HepG2 (cell line): ENCODE results near the gene DAD1. TPM values are rescaled to one million over a fixed set of nuclear protein-coding genes. Genes with fewer than 3 reads are reported as not detected.

Source experiments
- ATAC-seq: fragments of 200-7000 bp; cut with Tn5 transposase; 3 replicates; pipeline ENCODE4 v1.9.1; 2020; ENCODE audit warnings: mild to moderate bottlenecking, moderate library complexity
- BruUV-seq: library from RNA; stranded (reverse); fragments of 400-500 nt; replicated peaks from 2 replicates; lab custom pipeline; 2021; lab: Mats Ljungman, UMichigan
- CTCF ChIA-PET: fragments of 300-600 bp; formaldehyde crosslinking; extraction: SDS; loops from one replicate; lab custom pipeline; 2021; ENCODE audit warnings: low total read pairs, inconsistent platforms, low intra/inter-chr PET ratio; lab: Yijun Ruan, JAX
- POLR2A ChIA-PET: fragments of 350-600 bp; sonication (Branson Sonifier 250); formaldehyde crosslinking; loops from one replicate; lab custom pipeline; 2020; ENCODE audit warnings: antibody characterized with exemption, inconsistent platforms; lab: Yijun Ruan, JAX
- DNase-seq: peaks from one replicate; pipeline ENCODE4 v3.0.0-alpha.2; 2015; ENCODE audit warnings: low spot score
- FAIRE-seq: peaks from 3 replicates; lab custom pipeline; 2011; peaks lifted over from hg19 to GRCh38; lab: Jason Lieb, UNC
- H2AFZ ChIP-seq: one replicate; pipeline ENCODE4 v1.6.1; 2011; ENCODE audit warnings: low read length, inconsistent platforms
- H3K27ac ChIP-seq: fragments of 300-600 bp; 3 replicates; pipeline ENCODE4 v1.8.0; 2011; ENCODE audit warnings: mixed run types, mild to moderate bottlenecking, mixed read lengths, low read length, inconsistent platforms; ENCODE audit not compliant: insufficient read depth; ENCODE audit errors: extremely low read length
- H3K27me3 ChIP-seq, 2 experiments: fragments of 200-600 bp in 1 of 2; 2 replicates in 1 of 2; 3 replicates in 1 of 2; pipeline versions ENCODE4 v1.6.0 to v1.8.0; 2011; ENCODE audit warnings: low read length in 2 of 2, mild to moderate bottlenecking in 2 of 2, moderate library complexity in 2 of 2, inconsistent platforms in 1 of 2; ENCODE audit not compliant: insufficient read depth in 2 of 2, control insufficient read depth in 1 of 2
- H3K36me3 ChIP-seq, 2 experiments: fragments of 200-600 bp in 1 of 2; replicated peaks in 1 of 2; 2 replicates in 1 of 2; 3 replicates in 1 of 2; pipeline versions ENCODE4 v1.5.1 to v1.8.0; 2011; ENCODE audit warnings: low read length in 2 of 2, inconsistent platforms in 1 of 2; ENCODE audit not compliant: insufficient read depth in 2 of 2, control insufficient read depth in 1 of 2
- H3K4me1 ChIP-seq: 2 replicates; pipeline ENCODE4 v1.5.1; 2012; ENCODE audit warnings: low read length, inconsistent platforms; ENCODE audit not compliant: insufficient read depth
- H3K4me2 ChIP-seq: 2 replicates; pipeline ENCODE4 v1.6.0; 2011; ENCODE audit warnings: low read depth, low read length, inconsistent platforms
- H3K4me3 ChIP-seq, 3 experiments: fragments of 200-600 bp in 1 of 3; sonication (generic), shearing (Covaris generic) in 1 of 3; replicated peaks in 1 of 3; 2 replicates each; pipeline ENCODE4 v1.5.1; 2011 to 2016; ENCODE audit warnings: low read length in 3 of 3, inconsistent platforms in 2 of 3, low read depth in 2 of 3, mild to moderate bottlenecking in 2 of 3, control low read depth in 1 of 3, mixed read lengths in 1 of 3; ENCODE audit not compliant: insufficient read depth in 1 of 3
- H3K79me2 ChIP-seq: one replicate; pipeline ENCODE4 v1.6.1; 2011; ENCODE audit warnings: low read length, inconsistent platforms; ENCODE audit not compliant: insufficient read depth
- H3K9ac ChIP-seq: 2 replicates; pipeline ENCODE4 v1.6.0; 2011; ENCODE audit warnings: mild to moderate bottlenecking, low read depth, low read length, inconsistent platforms; ENCODE audit not compliant: insufficient read depth
- H3K9me3 ChIP-seq: 2 replicates; pipeline ENCODE4 v1.5.1; 2012; ENCODE audit warnings: mild to moderate bottlenecking, low read length
- H4K20me1 ChIP-seq: 2 replicates; pipeline ENCODE4 v1.6.0; 2011; ENCODE audit warnings: inconsistent platforms, mild to moderate bottlenecking, low read length, moderate library complexity; ENCODE audit not compliant: insufficient read depth
- ARNT2 ChIP-seq: sonication (generic); formaldehyde crosslinking; IDR thresholded peaks from 2 replicates; pipeline ENCODE4 v1.8.0; 2022; ENCODE audit warnings: mild to moderate bottlenecking, low read depth, missing genetic modification reagents, moderate library complexity
- CEBPZ ChIP-seq: IDR thresholded peaks from 2 replicates; pipeline ENCODE4 v1.6.1; 2012; ENCODE audit warnings: low read length, improper control_type of control experiment
- CHCHD3 ChIP-seq: sonication (generic); formaldehyde crosslinking; IDR thresholded peaks from 2 replicates; pipeline ENCODE4 v1.8.0; 2022; ENCODE audit warnings: mild to moderate bottlenecking, missing genetic modification reagents, moderate library complexity
- DNMT3B ChIP-seq: conservative IDR thresholded peaks from 2 replicates; pipeline ENCODE4 v1.6.1; 2016; ENCODE audit warnings: missing biosample characterization, control low read depth
- GPN1 ChIP-seq: sonication (generic); formaldehyde crosslinking; IDR thresholded peaks from 2 replicates; pipeline ENCODE4 v1.5.1; 2020; ENCODE audit warnings: missing genetic modification reagents, borderline replicate concordance
- KAT2B ChIP-seq: fragments of 150-350 bp; IDR thresholded peaks from 2 replicates; pipeline ENCODE4 v1.6.1; 2014; ENCODE audit warnings: low read depth, low read length, borderline replicate concordance
- KLF13 ChIP-seq: sonication (generic); formaldehyde crosslinking; IDR thresholded peaks from 2 replicates; pipeline ENCODE4 v1.4.0; 2020; ENCODE audit warnings: mild to moderate bottlenecking, missing genetic modification reagents
- MIXL1 ChIP-seq: IDR thresholded peaks from 2 replicates; pipeline ENCODE4 v1.6.1; 2016
- SSRP1 ChIP-seq: IDR thresholded peaks from 2 replicates; pipeline ENCODE4 v1.6.1; 2016; ENCODE audit warnings: control low read depth
- TAF15 ChIP-seq: fragments of 200-400 bp; formaldehyde crosslinking; IDR thresholded peaks from one replicate; pipeline ENCODE4 v1.6.1; 2018; ENCODE audit warnings: mild to moderate bottlenecking, low read depth, low read length; ENCODE audit not compliant: poor library complexity, severe bottlenecking
- THAP7 ChIP-seq: sonication (generic); formaldehyde crosslinking; IDR thresholded peaks from 2 replicates; pipeline ENCODE4 v1.8.1; 2023; ENCODE audit warnings: mild to moderate bottlenecking, missing genetic modification reagents
- THAP8 ChIP-seq: sonication (generic); formaldehyde crosslinking; IDR thresholded peaks from 2 replicates; pipeline ENCODE4 v1.5.1; 2020; ENCODE audit warnings: missing genetic modification reagents, mild to moderate bottlenecking, borderline replicate concordance
- YY1 ChIP-seq: IDR thresholded peaks from 2 replicates; pipeline ENCODE4 v1.6.1; 2011; ENCODE audit warnings: low read length, low read depth, moderate library complexity, mild to moderate bottlenecking; ENCODE audit not compliant: insufficient read depth, insufficient replicate concordance
- ZSCAN9 ChIP-seq: IDR thresholded peaks from 2 replicates; pipeline ENCODE4 v1.6.1; 2016; ENCODE audit warnings: borderline replicate concordance
- WGBS: methylation state at CpG from one replicate; pipeline ENCODE4 v1.1.6; 2017; ENCODE audit warnings: low lambda C conversion rate; 5-methylcytosine and 5-hydroxymethylcytosine counted together
- in situ Hi-C: cut with HindIII; loops from 2 replicates; pipeline ENCODE4 v1.10.0; 2017; ENCODE audit warnings: low pct_unique_long_range_greater_than_20kb; ENCODE audit not compliant: extremely low pct_ligation_motif_present
- intact Hi-C: fragments of 100-400 bp; cut with micrococcal nuclease; formaldehyde crosslinking; loops from one replicate; pipeline ENCODE4 v1.10.0; 2022; ENCODE audit not compliant: unreplicated experiment
- polyA plus RNA-seq, 8 experiments: library from polyadenylated mRNA; depleted of rRNA in 3 of 8; stranded (reverse) in 7 of 8; unstranded in 1 of 8; fragments of >200 nt; fragmentation: Illumina TruSeq in 4 of 8; extraction: Trizol in 4 of 8; gene quantifications; 2 replicates each; pipeline versions ENCODE4 v1.2.1 to v1.2.3, GENCODE V29; 2011 to 2016; ENCODE audit warnings: low read depth in 4 of 8, missing spikeins in 1 of 8, mixed read lengths in 1 of 8; ENCODE audit not compliant: insufficient read depth in 1 of 8
- total RNA-seq, 5 experiments: library from RNA; depleted of rRNA; stranded (reverse); fragments of >200 nt; fragmentation: Illumina TruSeq; extraction: Trizol; gene quantifications; 2 replicates each; pipeline ENCODE4 v1.2.3, GENCODE V29; 2016; ENCODE audit warnings: low read depth in 1 of 5

Gene DAD1
- total and polyA plus RNA-seq, 2 of the 13 experiments (the other 11 are each of a cell fraction or from before 2014, with no cell fraction given) = 558 to 626 TPM

DNA sequence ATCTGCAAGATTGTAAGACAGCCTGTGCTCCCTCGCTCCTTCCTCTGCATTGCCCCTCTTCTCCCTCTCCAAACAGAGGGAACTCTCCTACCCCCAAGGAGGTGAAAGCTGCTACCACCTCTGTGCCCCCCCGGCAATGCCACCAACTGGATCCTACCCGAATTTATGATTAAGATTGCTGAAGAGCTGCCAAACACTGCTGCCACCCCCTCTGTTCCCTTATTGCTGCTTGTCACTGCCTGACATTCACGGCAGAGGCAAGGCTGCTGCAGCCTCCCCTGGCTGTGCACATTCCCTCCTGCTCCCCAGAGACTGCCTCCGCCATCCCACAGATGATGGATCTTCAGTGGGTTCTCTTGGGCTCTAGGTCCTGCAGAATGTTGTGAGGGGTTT lies 37.4 kb downstream of the DAD1 start:
- no peaks in the 10 kb centered on the region for H4K20me1 ChIP-seq
- in situ Hi-C loops (no loop called here), intact Hi-C loops (no loop called here)
- ATAC-seq = no peak
- no peaks in the 10 kb centered on the region for H3K36me3 ChIP-seq
- peaks cover 15% of the 10 kb centered on the region for H3K4me1 ChIP-seq
- TF ChIP-seq ARNT2 (no peak), KLF13 (no peak), KAT2B (0 out of 2 replicates have a peak, but pooled peaks have one; percentile 1), YY1 (no peak), THAP7 (0 out of 2 replicates have a peak, but pooled peaks have one; percentile 13), CHCHD3 (no peak), TAF15 (no peak), CEBPZ (no peak), THAP8 (CRISPR knock-in tag) (no peak), DNMT3B (CRISPR knock-in tag) (no peak), MIXL1 (CRISPR knock-in tag) (no peak), ZSCAN9 (CRISPR knock-in tag) (no peak), SSRP1 (CRISPR knock-in tag) (no peak), GPN1 (CRISPR knock-in tag) (no peak)
- POLR2A ChIA-PET = interaction anchor here (0.9 kb wide), 1 partner anchor 38 kb away, joined by 3 read pairs; the partner anchor contains the start of gene DAD1
- H3K27me3 ChIP-seq = peaks cover 11 to 84% of the 10 kb centered on the region in 2 experiments; a peak in 4 of 5 replicates
- no peak overlapping the region for H3K4me2 ChIP-seq
- FAIRE-seq = no peak
- H3K27ac ChIP-seq = no peak overlapping the region
- H3K79me2 ChIP-seq = no peaks in the 10 kb centered on the region
- H2AFZ ChIP-seq = no peak overlapping the region
- no peaks in the 10 kb centered on the region for H3K9me3 ChIP-seq
- H3K4me3 ChIP-seq = no peak overlapping the region
- WGBS = 14% methylated on average over 5 of the region's 5 CpGs
- H3K9ac ChIP-seq = no peak overlapping the region
- no TSS peak for BruUV-seq
- CTCF ChIA-PET = no interaction called here
- DNase-seq = no peak
